Right atrium auricular region (tissue), 2 donors: ENCODE measurements around the gene CDK12. TPM values are rescaled to one million over a fixed set of nuclear protein-coding genes. Genes with fewer than 3 reads are reported as not detected.
"Not testable (repeated sequence)": the region's sequence is repeated elsewhere in the genome, so short reads cannot be mapped to it uniquely, and the experiment has no call there.

Experiments used
- DNase-seq: peaks from one replicate; pipeline ENCODE4 v3.0.0-alpha.2; 2019; ENCODE audit warnings: low spot score
- H3K27ac ChIP-seq, 2 donors: fragments of 200-600 bp; sonication (generic); 1 replicate in 1 of 2; 2 replicates in 1 of 2; pipeline ENCODE4 v1.5.1; 2016 to 2019
- H3K27me3 ChIP-seq, 2 donors: fragments of 200-600 bp; sonication (generic); one replicate each; pipeline versions ENCODE4 v1.5.1 to v1.6.0; 2017 to 2019
- H3K36me3 ChIP-seq: fragments of 200-600 bp; sonication (generic); one replicate; pipeline ENCODE4 v1.5.1; 2016
- H3K4me1 ChIP-seq, 2 donors: fragments of 200-600 bp; sonication (generic); one replicate each; pipeline versions ENCODE4 v1.5.1 to v1.6.0; 2017 to 2019
- H3K4me3 ChIP-seq, 2 donors: fragments of 200-600 bp; sonication (generic); 1 replicate in 1 of 2; 2 replicates in 1 of 2; pipeline ENCODE4 v1.5.1; 2017 to 2019; ENCODE audit warnings: mild to moderate bottlenecking in 1 of 2, moderate library complexity in 1 of 2
- H3K9me3 ChIP-seq, 2 donors: fragments of 200-600 bp; sonication (generic); one replicate each; pipeline ENCODE4 v1.5.1; 2019
- total RNA-seq, 2 donors: library from RNA; depleted of rRNA; stranded (reverse); fragments of >200 nt; gene quantifications; one replicate each; pipeline ENCODE4 v1.1.0, GENCODE V29; 2016
- TF ChIP-seq, protein P1 (sequence below), 2 donors: fragments of 200-600 bp; sonication (generic); IDR thresholded peaks; one replicate each; pipeline ENCODE4 v1.5.1; 2019; ENCODE audit warnings: antibody characterized with exemption in 2 of 2

Gene CDK12
- total RNA-seq, 2 donors from 2014 or later = 15.9 to 18.9 TPM

DNA sequence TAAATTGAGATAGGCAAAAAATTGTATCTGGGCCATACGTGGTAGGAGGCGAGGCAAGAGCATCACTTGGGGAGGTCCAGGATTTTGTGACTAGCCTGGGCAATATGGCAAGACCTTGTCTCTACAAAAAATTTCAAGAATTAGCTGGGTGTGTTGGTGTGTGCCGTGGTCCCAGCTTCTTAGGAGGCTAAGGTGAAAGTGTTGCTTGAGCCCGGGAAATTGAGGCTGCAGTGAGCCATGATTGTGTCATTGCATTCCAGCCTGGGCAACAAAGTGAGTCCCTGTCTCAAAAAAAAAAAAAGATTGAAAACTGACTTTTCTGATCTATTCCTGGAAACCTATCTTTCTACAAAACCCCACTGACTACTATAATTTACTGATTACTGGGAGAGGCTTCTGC is 26.7 kb downstream of the CDK12 start:
- Histone ChIP-seq H3K4me1 (no peaks in the 10 kb centered on the region), H3K27me3 (no peaks in the 10 kb centered on the region), H3K9me3 (no peaks in the 10 kb centered on the region), H3K36me3 (peaks cover 25% of the 10 kb centered on the region), H3K4me3 (no peak overlapping the region), H3K27ac (no peak overlapping the region)
- DNase-seq = no peak
- TF ChIP-seq, protein P1, sequence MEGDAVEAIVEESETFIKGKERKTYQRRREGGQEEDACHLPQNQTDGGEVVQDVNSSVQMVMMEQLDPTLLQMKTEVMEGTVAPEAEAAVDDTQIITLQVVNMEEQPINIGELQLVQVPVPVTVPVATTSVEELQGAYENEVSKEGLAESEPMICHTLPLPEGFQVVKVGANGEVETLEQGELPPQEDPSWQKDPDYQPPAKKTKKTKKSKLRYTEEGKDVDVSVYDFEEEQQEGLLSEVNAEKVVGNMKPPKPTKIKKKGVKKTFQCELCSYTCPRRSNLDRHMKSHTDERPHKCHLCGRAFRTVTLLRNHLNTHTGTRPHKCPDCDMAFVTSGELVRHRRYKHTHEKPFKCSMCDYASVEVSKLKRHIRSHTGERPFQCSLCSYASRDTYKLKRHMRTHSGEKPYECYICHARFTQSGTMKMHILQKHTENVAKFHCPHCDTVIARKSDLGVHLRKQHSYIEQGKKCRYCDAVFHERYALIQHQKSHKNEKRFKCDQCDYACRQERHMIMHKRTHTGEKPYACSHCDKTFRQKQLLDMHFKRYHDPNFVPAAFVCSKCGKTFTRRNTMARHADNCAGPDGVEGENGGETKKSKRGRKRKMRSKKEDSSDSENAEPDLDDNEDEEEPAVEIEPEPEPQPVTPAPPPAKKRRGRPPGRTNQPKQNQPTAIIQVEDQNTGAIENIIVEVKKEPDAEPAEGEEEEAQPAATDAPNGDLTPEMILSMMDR (IDR thresholded peaks at IDR 0.05) = no peak

DNA sequence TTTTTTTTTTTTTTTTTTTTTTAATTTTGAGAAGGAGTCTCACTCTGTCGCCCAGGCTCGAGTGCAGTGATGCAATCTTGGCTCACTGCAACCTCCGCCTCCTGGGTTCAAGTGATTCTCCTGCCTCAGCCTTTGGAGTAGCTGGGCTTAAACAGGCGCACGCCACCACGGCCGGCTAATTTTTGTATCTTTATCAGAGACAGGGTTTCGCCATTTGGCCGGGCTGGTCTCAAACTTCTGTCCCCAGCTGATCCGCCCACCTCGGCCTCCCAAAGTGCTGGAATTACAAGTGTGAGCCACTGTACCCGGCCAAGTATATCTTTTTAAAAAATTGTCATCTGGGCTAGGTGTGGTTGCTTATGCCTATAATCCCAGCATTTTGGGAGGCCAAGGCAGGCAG is 35.6 kb downstream of the CDK12 start:
- not testable (repeated sequence) for H3K9me3 ChIP-seq, H3K27ac ChIP-seq, DNase-seq, H3K27me3 ChIP-seq, H3K4me3 ChIP-seq, H3K4me1 ChIP-seq
- H3K36me3 ChIP-seq = peaks cover 59% of the 10 kb centered on the region

- H3K9me3 ChIP-seq = no peaks in the 10 kb centered on the region
- no peak overlapping the region for H3K4me3 ChIP-seq
- peaks cover 52% of the 10 kb centered on the region for H3K36me3 ChIP-seq
- H3K4me1 ChIP-seq = no peaks in the 10 kb centered on the region
- DNase-seq = no peak
- TF ChIP-seq, protein P1 (IDR thresholded peaks at IDR 0.05) = no peak
- no peaks in the 10 kb centered on the region for H3K27me3 ChIP-seq
- no peak overlapping the region for H3K27ac ChIP-seq
Observed at GRCh38 chr17:39507511-39507910, 46.2 kb downstream of the CDK12 start.

- Histone ChIP-seq H3K4me3 (no peak overlapping the region), H3K9me3 (no peaks in the 10 kb centered on the region), H3K27me3 (no peaks in the 10 kb centered on the region), H3K27ac (no peak overlapping the region), H3K36me3 (peaks cover 44% of the 10 kb centered on the region), H3K4me1 (no peaks in the 10 kb centered on the region)
- no peak for DNase-seq
- TF ChIP-seq, protein P1 (IDR thresholded peaks at IDR 0.05) = no peak
Observed at GRCh38 chr17:39508987-39509386, 47.7 kb downstream of the CDK12 start.

- H3K27ac ChIP-seq = no peak overlapping the region
- no peaks in the 10 kb centered on the region for H3K27me3 ChIP-seq
- H3K4me1 ChIP-seq = no peaks in the 10 kb centered on the region
- TF ChIP-seq, protein P1 (IDR thresholded peaks at IDR 0.05) = no peak
- no peaks in the 10 kb centered on the region for H3K9me3 ChIP-seq
- no peak overlapping the region for H3K4me3 ChIP-seq
- peaks cover 68% of the 10 kb centered on the region for H3K36me3 ChIP-seq
- DNase-seq = no peak
Observed at GRCh38 chr17:39513309-39513708, 52.0 kb downstream of the CDK12 start.

DNA sequence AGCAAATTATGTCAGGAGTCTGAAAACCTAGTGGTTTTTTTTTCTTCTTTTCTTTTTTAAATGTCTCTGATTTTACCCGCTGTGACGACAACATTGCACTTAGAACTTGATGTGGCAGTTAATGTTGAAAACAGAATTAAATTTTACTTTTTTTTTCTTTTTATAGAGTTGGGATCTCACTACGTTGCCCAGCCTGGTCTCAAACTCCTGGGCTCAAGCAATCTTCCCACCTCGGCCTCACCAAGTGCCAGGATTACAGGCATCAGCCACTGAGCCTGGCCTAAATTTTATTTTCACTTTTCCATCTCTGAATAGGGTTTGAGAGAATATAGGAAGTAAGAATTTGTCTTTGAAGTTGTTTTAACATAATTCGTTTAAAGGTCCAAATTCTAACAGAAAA is 52.6 kb downstream of the CDK12 start:
- H3K4me3 ChIP-seq = no peak overlapping the region
- DNase-seq = no peak
- no peaks in the 10 kb centered on the region for H3K27me3 ChIP-seq
- peaks cover 74% of the 10 kb centered on the region for H3K36me3 ChIP-seq
- TF ChIP-seq, protein P1 (IDR thresholded peaks at IDR 0.05) = no peak
- no peak overlapping the region for H3K27ac ChIP-seq
- H3K4me1 ChIP-seq = no peaks in the 10 kb centered on the region
- H3K9me3 ChIP-seq = no peaks in the 10 kb centered on the region
